HG03378 (cell line): ENCODE measurements around the gene RBP4.
"Not testable (repeated sequence)": the region's sequence is repeated elsewhere in the genome, so short reads cannot be mapped to it uniquely, and the experiment has no call there.

Source experiments
- ATAC-seq: cut with Tn5 transposase; IDR thresholded peaks from one replicate; pipeline ENCODE4 v1.9.1; 2021; ENCODE audit warnings: mild to moderate bottlenecking, moderate library complexity; ENCODE audit not compliant: unreplicated experiment

Gene RBP4

GRCh38 chr10:93567277-93568104 is 33.5 kb downstream of the RBP4 start:
- no peak for ATAC-seq

- ATAC-seq: no peak
Observed at GRCh38 chr10:93566435-93567276, 34.4 kb downstream of the RBP4 start, which contains the start of gene FFAR4. Gene FFAR4, plus strand, starts transcription at chr10:93566665. Its CDS starts 56 bp downstream, at chr10:93566721.

GRCh38 chr10:93565446-93565845 is 35.6 kb downstream of the RBP4 start:
- no peak for ATAC-seq

GRCh38 chr10:93560541-93560940 is 40.5 kb downstream of the RBP4 start:
- no peak for ATAC-seq

- ATAC-seq: no peak
Observed at GRCh38 chr10:93559490-93559889, 41.5 kb downstream of the RBP4 start.

- no peak for ATAC-seq
Observed at GRCh38 chr10:93554760-93555432, 46.1 kb downstream of the RBP4 start.

- no peak for ATAC-seq
Observed at GRCh38 chr10:93554316-93554663, 46.7 kb downstream of the RBP4 start.

- no peak for ATAC-seq
Observed at GRCh38 chr10:93553482-93554315, 47.3 kb downstream of the RBP4 start.

- no peak for ATAC-seq
Observed at GRCh38 chr10:93552780-93553179, 48.3 kb downstream of the RBP4 start.

- no peak for ATAC-seq
Observed at GRCh38 chr10:93550606-93551005, 50.4 kb downstream of the RBP4 start.

GRCh38 chr10:93548376-93549071 is 52.5 kb downstream of the RBP4 start:
- ATAC-seq: no peak

GRCh38 chr10:93547522-93547921 is 53.5 kb downstream of the RBP4 start:
- no peak for ATAC-seq

- not testable (repeated sequence) for ATAC-seq
Observed at GRCh38 chr10:93546995-93547394, 54.0 kb downstream of the RBP4 start.

GRCh38 chr10:93542358-93542791 is 58.7 kb downstream of the RBP4 start:
- no peak for ATAC-seq
